ENCODE measurements around the gene COX20.

DNA sequence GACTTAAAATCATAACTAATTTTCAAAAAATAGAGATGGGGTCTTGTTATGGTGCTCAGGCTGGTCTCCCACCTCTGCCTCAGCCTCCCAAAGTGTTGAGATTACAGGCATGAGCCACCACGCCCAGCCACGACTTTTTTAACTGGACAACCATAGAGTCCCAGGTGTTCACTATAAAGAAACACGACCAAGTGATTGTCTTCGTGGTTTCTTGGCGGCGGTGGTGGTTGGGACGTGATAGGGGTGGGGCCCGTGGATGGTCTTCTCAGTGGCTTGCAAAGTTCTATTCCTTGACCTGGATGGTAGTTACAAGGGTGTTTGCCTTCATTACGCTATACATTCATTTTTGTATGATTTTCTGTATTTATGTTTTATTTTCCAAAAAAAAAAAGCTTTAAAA is 34.6 kb upstream of the COX20 start:
- TF ChIP-seq, protein P1, sequence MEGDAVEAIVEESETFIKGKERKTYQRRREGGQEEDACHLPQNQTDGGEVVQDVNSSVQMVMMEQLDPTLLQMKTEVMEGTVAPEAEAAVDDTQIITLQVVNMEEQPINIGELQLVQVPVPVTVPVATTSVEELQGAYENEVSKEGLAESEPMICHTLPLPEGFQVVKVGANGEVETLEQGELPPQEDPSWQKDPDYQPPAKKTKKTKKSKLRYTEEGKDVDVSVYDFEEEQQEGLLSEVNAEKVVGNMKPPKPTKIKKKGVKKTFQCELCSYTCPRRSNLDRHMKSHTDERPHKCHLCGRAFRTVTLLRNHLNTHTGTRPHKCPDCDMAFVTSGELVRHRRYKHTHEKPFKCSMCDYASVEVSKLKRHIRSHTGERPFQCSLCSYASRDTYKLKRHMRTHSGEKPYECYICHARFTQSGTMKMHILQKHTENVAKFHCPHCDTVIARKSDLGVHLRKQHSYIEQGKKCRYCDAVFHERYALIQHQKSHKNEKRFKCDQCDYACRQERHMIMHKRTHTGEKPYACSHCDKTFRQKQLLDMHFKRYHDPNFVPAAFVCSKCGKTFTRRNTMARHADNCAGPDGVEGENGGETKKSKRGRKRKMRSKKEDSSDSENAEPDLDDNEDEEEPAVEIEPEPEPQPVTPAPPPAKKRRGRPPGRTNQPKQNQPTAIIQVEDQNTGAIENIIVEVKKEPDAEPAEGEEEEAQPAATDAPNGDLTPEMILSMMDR (IDR thresholded peaks at IDR 0.05), result no peak
- no peak for TF ChIP-seq POLR2A (IDR thresholded peaks at IDR 0.05)
